Gastrocnemius medialis (tissue), 4 donors: ENCODE data around the gene ACSBG1. TPM values are rescaled to one million over a fixed set of nuclear protein-coding genes. Genes with fewer than 3 reads are reported as not detected.

ENCODE experiments used
- ATAC-seq, 2 donors: fragments of 150-250 bp; one replicate each; pipeline ENCODE4 v1.9.1; 2016
- DNase-seq, 2 donors: peaks; one replicate each; pipeline ENCODE4 v3.0.0-alpha.2; 2019
- H3K27ac ChIP-seq, 4 donors: fragments of 200-600 bp; sonication (generic); 1 replicate in 1 of 4; 2 replicates in 3 of 4; pipeline ENCODE4 v1.5.1; 2016 to 2018; ENCODE audit warnings: mild to moderate bottlenecking in 2 of 4, moderate library complexity in 1 of 4
- H3K27me3 ChIP-seq, 3 donors: fragments of 200-600 bp; sonication (generic) in 2 of 3; 1 replicate in 1 of 3; 2 replicates in 2 of 3; pipeline versions ENCODE4 v1.5.1 to v1.6.0; 2016 to 2019; ENCODE audit warnings: mild to moderate bottlenecking in 1 of 3, moderate library complexity in 1 of 3
- H3K36me3 ChIP-seq, 2 donors: fragments of 200-600 bp; sonication (generic) in 1 of 2; one replicate each; pipeline ENCODE4 v1.5.1; 2017 to 2018
- H3K4me1 ChIP-seq, 2 donors: fragments of 200-600 bp; sonication (generic) in 1 of 2; one replicate each; pipeline ENCODE4 v1.5.1; 2016 to 2017; ENCODE audit warnings: mild to moderate bottlenecking in 2 of 2
- H3K4me3 ChIP-seq, 4 donors: fragments of 200-600 bp; sonication (generic) in 3 of 4; 1 replicate in 1 of 4; 2 replicates in 3 of 4; pipeline ENCODE4 v1.5.1; 2016 to 2019; ENCODE audit warnings: mild to moderate bottlenecking in 2 of 4
- H3K9me3 ChIP-seq, 3 donors: fragments of 200-600 bp; sonication (generic) in 2 of 3; 1 replicate in 1 of 3; 2 replicates in 2 of 3; pipeline ENCODE4 v1.5.1; 2016 to 2019
- POLR2A ChIP-seq, 2 donors: fragments of 450-650 bp; IDR thresholded peaks; one replicate each; pipeline ENCODE4 v1.6.1; 2017; ENCODE audit warnings: antibody characterized with exemption in 2 of 2, mild to moderate bottlenecking in 2 of 2, moderate library complexity in 2 of 2
- in situ Hi-C, 4 donors: fragments of 200-750 bp; cut with MboI; loops; one replicate each; pipeline versions ENCODE4 v1.15.0 to v1.8.0; 2017; ENCODE audit warnings: low sequenced_read_pairs in 4 of 4
- intact Hi-C: fragments of 100-400 bp; cut with DNase I; formaldehyde crosslinking; loops from one replicate; pipeline ENCODE4 v1.15.1; 2023; ENCODE audit warnings: low total_unique reads
- total RNA-seq, 4 donors: library from RNA; depleted of rRNA; stranded (reverse); fragments of >200 nt; gene quantifications; one replicate each; pipeline versions ENCODE4 v1.1.0 to v1.2.3, GENCODE V29; 2016
- TF ChIP-seq, protein P1 (sequence below), 5 experiments: fragments of 450-650 bp in 3 of 5; fragments of 200-600 bp in 2 of 5; sonication (generic) in 2 of 5; IDR thresholded peaks in 4 of 5; conservative IDR thresholded peaks in 1 of 5; 1 replicate in 4 of 5; 2 replicates in 1 of 5; pipeline ENCODE4 v1.5.1; 2016 to 2019; ENCODE audit warnings: antibody characterized with exemption in 5 of 5, mild to moderate bottlenecking in 3 of 5, moderate library complexity in 3 of 5

ACSBG1 gene
- total RNA-seq, 4 donors from 2014 or later = 1.9 TPM; not detected in 3

DNA sequence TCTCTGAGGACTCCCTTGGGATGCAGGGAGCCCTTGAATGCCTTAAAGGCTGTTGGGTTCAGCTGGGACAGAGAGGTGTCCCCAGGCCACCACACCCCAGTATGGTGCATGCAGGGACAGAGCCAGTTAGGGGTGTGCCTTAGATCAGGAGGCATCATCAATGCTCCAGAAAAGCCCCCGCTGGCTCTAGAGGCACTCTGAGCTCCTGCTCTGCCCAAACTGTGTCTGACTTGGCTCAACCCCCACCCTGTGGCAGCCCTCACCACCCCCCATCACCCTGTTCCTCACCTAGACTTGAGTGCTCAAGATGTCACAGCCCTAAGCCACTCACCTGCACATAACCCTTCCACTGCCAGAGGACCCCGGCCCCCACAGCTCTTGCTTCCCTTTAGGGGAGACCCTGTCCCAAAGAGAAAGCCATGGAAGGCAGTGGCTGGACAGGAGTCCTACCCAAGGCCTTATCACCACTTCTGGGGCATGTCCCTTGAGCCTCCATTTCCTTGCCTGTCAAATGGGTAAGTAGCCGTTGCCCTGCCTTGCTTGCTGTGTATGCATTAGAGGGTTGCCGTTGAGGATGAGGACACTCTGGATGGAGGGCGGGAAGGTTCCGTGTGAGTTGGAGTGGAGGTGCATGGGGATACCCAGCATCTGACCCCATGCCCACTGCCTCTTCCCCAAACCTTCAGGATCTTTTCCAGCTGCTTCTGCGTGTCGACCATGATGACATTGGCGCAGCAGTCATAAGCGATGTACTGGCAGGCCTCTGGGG is 41.4 kb downstream of the ACSBG1 start:
- Histone ChIP-seq H3K4me1 (no peaks in the 10 kb centered on the region), H3K36me3 (no peaks in the 10 kb centered on the region), H3K9me3 (no peaks in the 10 kb centered on the region), H3K27me3 (no peaks in the 10 kb centered on the region), H3K27ac (no peak overlapping the region), H3K4me3 (no peak overlapping the region)
- DNase-seq (no peak), ATAC-seq (no peak)
- in situ Hi-C loops (loop anchor here in 3 of 4 donors (10.0 kb wide), 1 partner anchor 78 kb away; no protein-coding TSS in a partner anchor), intact Hi-C loops (no loop called here)
- no peak for TF ChIP-seq POLR2A (IDR thresholded peaks at IDR 0.05)

GRCh38 chr15:78182821-78183220 is 51.5 kb downstream of the ACSBG1 start:
- Histone ChIP-seq H3K9me3 (no peaks in the 10 kb centered on the region), H3K4me1 (peaks cover 0 to 2% of the 10 kb centered on the region in 2 donors), H3K4me3 (no peak overlapping the region), H3K27me3 (no peaks in the 10 kb centered on the region), H3K36me3 (no peaks in the 10 kb centered on the region), H3K27ac (no peak overlapping the region)
- no peak for TF ChIP-seq POLR2A (IDR thresholded peaks at IDR 0.05)
- TF ChIP-seq, protein P1, sequence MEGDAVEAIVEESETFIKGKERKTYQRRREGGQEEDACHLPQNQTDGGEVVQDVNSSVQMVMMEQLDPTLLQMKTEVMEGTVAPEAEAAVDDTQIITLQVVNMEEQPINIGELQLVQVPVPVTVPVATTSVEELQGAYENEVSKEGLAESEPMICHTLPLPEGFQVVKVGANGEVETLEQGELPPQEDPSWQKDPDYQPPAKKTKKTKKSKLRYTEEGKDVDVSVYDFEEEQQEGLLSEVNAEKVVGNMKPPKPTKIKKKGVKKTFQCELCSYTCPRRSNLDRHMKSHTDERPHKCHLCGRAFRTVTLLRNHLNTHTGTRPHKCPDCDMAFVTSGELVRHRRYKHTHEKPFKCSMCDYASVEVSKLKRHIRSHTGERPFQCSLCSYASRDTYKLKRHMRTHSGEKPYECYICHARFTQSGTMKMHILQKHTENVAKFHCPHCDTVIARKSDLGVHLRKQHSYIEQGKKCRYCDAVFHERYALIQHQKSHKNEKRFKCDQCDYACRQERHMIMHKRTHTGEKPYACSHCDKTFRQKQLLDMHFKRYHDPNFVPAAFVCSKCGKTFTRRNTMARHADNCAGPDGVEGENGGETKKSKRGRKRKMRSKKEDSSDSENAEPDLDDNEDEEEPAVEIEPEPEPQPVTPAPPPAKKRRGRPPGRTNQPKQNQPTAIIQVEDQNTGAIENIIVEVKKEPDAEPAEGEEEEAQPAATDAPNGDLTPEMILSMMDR (IDR thresholded peaks at IDR 0.05 in 4 of 5, conservative IDR thresholded peaks at IDR 0.05 in 1 of 5) = no peak
- intact Hi-C loops (no loop called here), in situ Hi-C loops (loop anchor here in 1 of 4 donors (5.0 kb wide), 1 partner anchor 54 kb away; no protein-coding TSS in a partner anchor)
- ATAC-seq = no peak
- DNase-seq = no peak

GRCh38 chr15:78182336-78182700 is 52.0 kb downstream of the ACSBG1 start:
- H3K27me3 ChIP-seq = no peaks in the 10 kb centered on the region
- DNase-seq (no peak), ATAC-seq (no peak)
- in situ Hi-C loops (loop anchor here in 1 of 4 donors (5.0 kb wide), 1 partner anchor 55 kb away; no protein-coding TSS in a partner anchor), intact Hi-C loops (no loop called here)
- no peak overlapping the region for H3K27ac ChIP-seq
- peaks cover 0 to 2% of the 10 kb centered on the region in 2 donors for H3K4me1 ChIP-seq
- no peaks in the 10 kb centered on the region for H3K9me3 ChIP-seq
- TF ChIP-seq, protein P1 (IDR thresholded peaks at IDR 0.05 in 4 of 5, conservative IDR thresholded peaks at IDR 0.05 in 1 of 5) = no peak
- TF ChIP-seq POLR2A (IDR thresholded peaks at IDR 0.05) = no peak
- H3K4me3 ChIP-seq = no peak overlapping the region
- H3K36me3 ChIP-seq = no peaks in the 10 kb centered on the region

DNA sequence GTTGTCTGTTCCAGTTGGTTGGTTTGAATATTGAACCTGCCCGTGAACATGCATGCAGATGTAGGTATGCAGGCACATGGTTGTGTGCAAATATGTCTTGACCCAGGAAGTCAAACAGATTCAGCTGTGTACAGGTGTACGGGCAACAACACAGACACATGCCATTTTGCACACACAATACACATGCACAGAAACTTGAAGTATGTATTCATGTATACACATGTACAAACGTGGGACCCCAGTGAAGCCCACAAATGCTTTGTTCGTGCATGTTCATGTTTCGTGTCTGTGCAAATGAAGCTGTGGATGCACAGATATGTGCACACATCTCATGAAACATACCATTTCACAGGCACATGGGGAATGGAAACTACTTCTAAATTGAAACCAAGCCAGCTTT is 54.5 kb downstream of the ACSBG1 start:
- Histone ChIP-seq H3K36me3 (no peaks in the 10 kb centered on the region), H3K27me3 (no peaks in the 10 kb centered on the region), H3K4me3 (no peak overlapping the region), H3K4me1 (peaks cover 0 to 2% of the 10 kb centered on the region in 2 donors), H3K27ac (no peak overlapping the region), H3K9me3 (no peaks in the 10 kb centered on the region)
- ATAC-seq (no peak), DNase-seq (no peak)
- in situ Hi-C loops = loop anchor here in 3 of 4 donors (5.0 to 10.0 kb wide), 3 partner anchors 55 to 65 kb away; partner anchors contain the start of gene ACSBG1 (in 1 of the 3)
- intact Hi-C loops = loop anchor here (5.0 kb wide), 1 partner anchor 48 kb away; the partner anchor contains the start of gene CIB2
- no peak for TF ChIP-seq POLR2A (IDR thresholded peaks at IDR 0.05)
- TF ChIP-seq, protein P1 (IDR thresholded peaks at IDR 0.05 in 4 of 5, conservative IDR thresholded peaks at IDR 0.05 in 1 of 5) = no peak

DNA sequence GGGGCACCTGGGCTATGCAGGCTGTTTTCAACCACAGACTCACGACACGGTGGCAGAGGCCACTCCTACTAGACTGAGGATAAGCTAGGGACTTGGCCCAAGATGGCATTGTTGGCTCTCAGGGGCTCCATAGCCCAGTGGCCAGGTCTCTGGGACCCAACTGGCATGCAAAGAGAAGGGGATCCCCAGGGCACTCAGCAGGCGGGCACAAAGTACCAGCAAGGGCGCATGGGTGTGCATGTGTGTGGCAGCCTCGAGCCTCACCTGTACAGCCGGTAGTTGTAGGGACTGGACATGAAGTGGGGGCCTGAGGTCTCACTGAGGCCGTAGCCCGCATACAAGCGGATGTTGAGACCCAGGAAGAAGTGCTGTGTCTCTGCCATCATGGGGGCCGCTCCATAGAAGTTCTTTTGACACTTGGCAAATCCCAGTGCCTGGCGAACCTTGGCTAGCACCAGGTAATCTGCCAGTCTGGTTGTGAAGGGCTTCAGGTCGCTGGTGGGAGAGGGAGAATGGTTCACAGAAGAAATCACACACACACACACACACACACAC is 55.0 kb downstream of the ACSBG1 start:
- H3K27me3 ChIP-seq = no peaks in the 10 kb centered on the region
- DNase-seq = no peak
- TF ChIP-seq, protein P1 (IDR thresholded peaks at IDR 0.05 in 4 of 5, conservative IDR thresholded peaks at IDR 0.05 in 1 of 5) = no peak
- no peak for TF ChIP-seq POLR2A (IDR thresholded peaks at IDR 0.05)
- in situ Hi-C loops = loop anchor here in 2 of 4 donors (10.0 kb wide), 2 partner anchors 55 to 65 kb away; partner anchors contain the start of gene ACSBG1 (in 1 of the 2)
- no peak overlapping the region for H3K27ac ChIP-seq
- ATAC-seq = no peak
- no peak overlapping the region for H3K4me3 ChIP-seq
- intact Hi-C loops = loop anchor here (5.0 kb wide), 1 partner anchor 47 kb away; the partner anchor contains the start of gene CIB2
- H3K4me1 ChIP-seq = peaks cover 0 to 2% of the 10 kb centered on the region in 2 donors
- no peaks in the 10 kb centered on the region for H3K36me3 ChIP-seq
- H3K9me3 ChIP-seq = no peaks in the 10 kb centered on the region
